Spleen (tissue), 11 donors: ENCODE data around the gene SHC4. TPM values are rescaled to one million over a fixed set of nuclear protein-coding genes. Genes with fewer than 3 reads are reported as not detected.
"Not testable (repeated sequence)": the region's sequence is repeated elsewhere in the genome, so short reads cannot be mapped to it uniquely, and the experiment has no call there.

ENCODE experiments used
- DNase-seq: peaks from one replicate; pipeline ENCODE4 v3.0.0-alpha.2; 2020
- H3K27ac ChIP-seq, 8 donors: fragments of 200-600 bp; sonication (generic) in 7 of 8; 1 replicate in 4 of 8; 2 replicates in 4 of 8; pipeline versions ENCODE4 v1.5.0 to v1.8.0; 2016 to 2021; ENCODE audit warnings: inconsistent platforms in 4 of 8, mild to moderate bottlenecking in 4 of 8, moderate library complexity in 1 of 8
- H3K27me3 ChIP-seq, 7 donors: fragments of 200-600 bp; sonication (generic) in 6 of 7; replicated peaks in 1 of 7; 1 replicate in 4 of 7; 2 replicates in 3 of 7; pipeline versions ENCODE4 v1.5.0 to v1.8.0; 2016 to 2021; ENCODE audit warnings: inconsistent platforms in 3 of 7, mild to moderate bottlenecking in 1 of 7
- H3K36me3 ChIP-seq, 6 donors: fragments of 200-600 bp; sonication (generic) in 5 of 6; 1 replicate in 4 of 6; 2 replicates in 2 of 6; pipeline versions ENCODE4 v1.5.0 to v1.8.0; 2016 to 2021; ENCODE audit warnings: inconsistent platforms in 2 of 6
- H3K4me1 ChIP-seq, 6 donors: fragments of 200-600 bp; sonication (generic) in 5 of 6; 1 replicate in 3 of 6; 2 replicates in 3 of 6; pipeline versions ENCODE4 v1.5.0 to v1.8.0; 2016 to 2021; ENCODE audit warnings: inconsistent platforms in 3 of 6
- H3K4me3 ChIP-seq, 8 donors: fragments of 200-600 bp; sonication (generic) in 7 of 8; 1 replicate in 4 of 8; 2 replicates in 4 of 8; pipeline versions ENCODE4 v1.5.0 to v1.8.0; 2016 to 2021; ENCODE audit warnings: inconsistent platforms in 4 of 8, mild to moderate bottlenecking in 4 of 8, moderate library complexity in 2 of 8
- H3K9me3 ChIP-seq, 8 donors: fragments of 200-600 bp; sonication (generic) in 7 of 8; 1 replicate in 4 of 8; 2 replicates in 4 of 8; pipeline versions ENCODE4 v1.5.0 to v1.8.0; 2016 to 2021; ENCODE audit warnings: inconsistent platforms in 4 of 8
- CTCF ChIP-seq, 11 experiments: fragments of 200-600 bp in 7 of 11; fragments of 450-650 bp in 4 of 11; sonication (generic) in 4 of 11; IDR thresholded peaks in 8 of 11; conservative IDR thresholded peaks in 3 of 11; 1 replicate in 7 of 11; 2 replicates in 4 of 11; pipeline versions ENCODE4 v1.4.0 to v1.8.0; 2016 to 2021; ENCODE audit warnings: antibody characterized with exemption in 11 of 11, inconsistent platforms in 4 of 11, mild to moderate bottlenecking in 1 of 11
- POLR2A ChIP-seq, 3 donors: fragments of 450-650 bp; IDR thresholded peaks; one replicate each; pipeline ENCODE4 v1.5.1; 2017; ENCODE audit warnings: antibody characterized with exemption in 3 of 3, mild to moderate bottlenecking in 1 of 3
- POLR2AphosphoS5 ChIP-seq, 3 donors: sonication (generic); formaldehyde crosslinking; IDR thresholded peaks; one replicate each; pipeline ENCODE4 v1.5.1; 2017; ENCODE audit warnings: antibody characterized with exemption in 3 of 3
- WGBS, 5 donors: extraction: QIAGEN DNeasy Blood & Tissue Kit in 3 of 5; methylation state at CpG; one replicate each; pipeline versions ENCODE4 v1.1.5 to v1.1.7; 2013 to 2018; 5-methylcytosine and 5-hydroxymethylcytosine counted together
- intact Hi-C: fragments of 100-400 bp; cut with DNase I; formaldehyde crosslinking; loops from one replicate; pipeline ENCODE4 v1.15.0; 2023; ENCODE audit warnings: low total_unique reads
- polyA plus RNA-seq, 3 donors: library from polyadenylated mRNA; stranded (reverse); fragments of 200-250 nt; gene quantifications; one replicate each; pipeline ENCODE4 v1.2.1, GENCODE V29; 2013
- total RNA-seq, 7 donors: library from RNA; depleted of rRNA in 3 of 7; stranded (reverse); fragments of >200 nt in 3 of 7; fragmentation: NEBNext Ultra II Directional in 4 of 7; extraction: Animal tissue kit (Norgen Biotek cat#: 25700) in 4 of 7; gene quantifications; one replicate each; pipeline versions ENCODE4 v1.1.0 to v1.2.1, GENCODE V29; 2016 to 2021
- donor health status: healthy with polysubstance abuse.
- donor health status: DM: no; HTN: no; CAD: no; lungs with moderate emphysema.
- donor health status: DM: no; HTN: no; CAD: no.
- donor health status: Bipolar disorder and iron deficiency.
- donor health status: healthy.
- donor health status: DM: no; HTN: no; CAD: no.
- donor health status: DM: yes; HTN: yes; CAD: no.

SHC4 gene
- total and polyA plus RNA-seq, 10 donors: 0.20 to 0.42 (median 0.27) TPM; not detected in 5

GRCh38 chr15:48792408-48792807 is 171.3 kb downstream of the SHC4 start:
- H3K36me3 ChIP-seq: peaks cover 0 to 68% (median 22%) of the 10 kb centered on the region in 6 donors
- peaks cover 5 to 27% (median 10%) of the 10 kb centered on the region in 6 donors for H3K4me1 ChIP-seq
- DNase-seq: no peak
- H3K4me3 ChIP-seq: no peak overlapping the region
- TF ChIP-seq POLR2A (IDR thresholded peaks at IDR 0.05) (no peak), CTCF (IDR thresholded peaks at IDR 0.05 in 8 of 11, conservative IDR thresholded peaks at IDR 0.05 in 3 of 11) (no peak), POLR2AphosphoS5 (IDR thresholded peaks at IDR 0.05) (no peak)
- no peaks in the 10 kb centered on the region for H3K9me3 ChIP-seq
- WGBS, 5 donors: 54 to 90% (median 64%) methylated on average over 3 of the region's 3 CpGs
- intact Hi-C loops: no loop called here
- no peaks in the 10 kb centered on the region for H3K27me3 ChIP-seq
- H3K27ac ChIP-seq: no peak overlapping the region

- H3K4me1 ChIP-seq: peaks cover 3 to 19% (median 9%) of the 10 kb centered on the region in 6 donors
- DNase-seq, H3K4me3 ChIP-seq, intact Hi-C loops, H3K27me3 ChIP-seq, H3K27ac ChIP-seq, H3K9me3 ChIP-seq: not testable (repeated sequence)
- peaks cover 0 to 79% (median 22%) of the 10 kb centered on the region in 6 donors for H3K36me3 ChIP-seq
- 95 to 97% (median 96%) methylated on average over 12 of the region's 12 CpGs for whole genome bisulfite sequencing, 5 donors
Observed at GRCh38 chr15:48790466-48791115, 173.1 kb downstream of the SHC4 start.

GRCh38 chr15:48785712-48786111 is 178.0 kb downstream of the SHC4 start:
- intact Hi-C loops: no loop called here
- Histone ChIP-seq H3K27ac (no peak overlapping the region), H3K9me3 (no peaks in the 10 kb centered on the region)

GRCh38 chr15:48785195-48785594 is 178.5 kb downstream of the SHC4 start:
- TF ChIP-seq CTCF (IDR thresholded peaks at IDR 0.05 in 8 of 11, conservative IDR thresholded peaks at IDR 0.05 in 3 of 11) (no peak), POLR2AphosphoS5 (IDR thresholded peaks at IDR 0.05) (no peak), POLR2A (IDR thresholded peaks at IDR 0.05) (no peak)
- no peak for DNase-seq
- Histone ChIP-seq H3K27me3 (no peaks in the 10 kb centered on the region), H3K27ac (no peak overlapping the region), H3K9me3 (no peaks in the 10 kb centered on the region), H3K36me3 (peaks cover 0 to 100% (median 35%) of the 10 kb centered on the region in 6 donors), H3K4me3 (no peak overlapping the region), H3K4me1 (no peaks in the 10 kb centered on the region)
- intact Hi-C loops: no loop called here
- 89 to 95% (median 94%) methylated on average over 3 of the region's 3 CpGs for WGBS, 5 donors

More at GRCh38 chr15:48785712-48786111, 178.0 kb downstream of the SHC4 start:
- WGBS, 5 donors: 96 to 98% (median 97%) methylated on average over 2 of the region's 2 CpGs
- TF ChIP-seq POLR2A (IDR thresholded peaks at IDR 0.05): no peak
- no peak for TF ChIP-seq CTCF (IDR thresholded peaks at IDR 0.05 in 8 of 11, conservative IDR thresholded peaks at IDR 0.05 in 3 of 11)
- TF ChIP-seq POLR2AphosphoS5 (IDR thresholded peaks at IDR 0.05): no peak
- no peak for DNase-seq
- H3K27me3 ChIP-seq: no peaks in the 10 kb centered on the region
- peaks cover 0 to 100% (median 33%) of the 10 kb centered on the region in 6 donors for H3K36me3 ChIP-seq
- H3K4me3 ChIP-seq: no peak overlapping the region
- no peaks in the 10 kb centered on the region for H3K4me1 ChIP-seq
